Measurements from ENCODE around the gene GALP.

- TF ChIP-seq CTCF (IDR thresholded peaks at IDR 0.05) (no peak), POLR2AphosphoS5 (IDR thresholded peaks at IDR 0.05; ENCODE audit: insufficient read depth in 1 of 2, low read depth in 1 of 2) (no peak), POLR2A (IDR thresholded peaks at IDR 0.05) (no peak)
Observed at GRCh38 chr19:56218961-56219360, 43.2 kb downstream of the GALP start.

All from vagina (tissue), 2 donors.